ENCODE results near the gene NXPH2.

The NXPH2 gene

DNA sequence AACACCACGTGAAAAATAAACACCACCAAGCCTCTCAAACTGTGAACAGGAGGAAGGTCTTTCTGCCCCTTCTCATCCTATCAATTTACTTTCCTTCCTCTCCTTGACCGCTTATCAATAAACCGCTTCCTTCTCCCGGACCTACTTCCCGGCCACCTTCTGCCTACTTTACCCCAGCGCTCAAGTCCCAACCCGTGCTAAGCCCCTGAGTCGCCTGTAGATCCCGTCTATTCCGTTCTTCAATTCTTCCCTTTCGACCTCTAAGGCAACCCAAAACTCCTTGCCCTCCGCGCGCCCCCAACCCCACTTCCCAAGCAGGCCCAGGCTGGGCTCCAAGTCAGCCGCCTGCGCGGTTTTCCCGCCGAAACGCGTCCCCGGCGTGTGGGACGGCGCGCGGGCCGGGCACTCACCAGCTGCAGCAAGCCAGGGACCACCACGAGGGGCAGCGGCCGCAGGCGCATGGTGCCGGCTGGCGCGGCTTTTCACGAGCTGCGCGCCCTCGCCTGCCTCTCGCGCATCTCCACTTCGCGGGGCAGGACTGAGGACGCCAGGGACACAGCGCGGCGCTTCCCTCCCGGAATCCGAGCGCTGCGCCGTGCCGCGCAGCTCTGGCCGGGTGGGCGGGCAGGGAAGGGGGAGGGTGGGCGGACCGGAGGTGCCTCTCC, at the start of gene NXPH2:
Gene NXPH2 (minus strand): TSS at position 610 of the 665 bp plus-strand sequence. CDS start 149 bp downstream, at position 461.
- DNase-seq: no peak

DNA sequence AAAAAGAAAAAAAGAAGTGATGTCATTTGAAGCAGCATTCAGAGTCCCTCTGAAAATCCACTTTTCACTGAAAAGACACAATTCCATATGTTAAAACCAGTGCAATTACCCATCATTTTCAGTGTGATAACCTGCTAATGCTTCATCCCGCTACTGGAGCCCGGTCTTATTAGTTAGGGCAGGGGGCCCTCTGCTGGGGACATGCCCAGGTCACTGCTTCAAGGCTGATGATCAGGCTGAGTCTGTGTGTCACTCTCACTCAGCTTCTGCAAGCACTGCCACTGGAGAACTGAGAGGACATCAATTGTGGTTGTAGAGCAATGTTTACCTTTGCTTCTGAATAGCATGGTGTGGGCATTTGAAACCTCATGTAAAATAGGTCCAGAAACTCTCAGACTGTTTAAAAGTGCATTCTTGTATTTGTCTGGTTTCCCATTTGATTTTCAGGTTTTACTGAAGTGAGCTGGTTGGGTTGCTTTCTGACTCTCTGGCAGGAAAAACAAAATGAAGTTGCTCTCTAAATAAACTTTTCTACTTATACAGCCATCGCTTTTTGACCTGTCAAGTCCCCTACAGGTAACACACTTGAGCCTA, 49.2 kb upstream of the NXPH2 start:
- DNase-seq: peak; percentile 4

DNA sequence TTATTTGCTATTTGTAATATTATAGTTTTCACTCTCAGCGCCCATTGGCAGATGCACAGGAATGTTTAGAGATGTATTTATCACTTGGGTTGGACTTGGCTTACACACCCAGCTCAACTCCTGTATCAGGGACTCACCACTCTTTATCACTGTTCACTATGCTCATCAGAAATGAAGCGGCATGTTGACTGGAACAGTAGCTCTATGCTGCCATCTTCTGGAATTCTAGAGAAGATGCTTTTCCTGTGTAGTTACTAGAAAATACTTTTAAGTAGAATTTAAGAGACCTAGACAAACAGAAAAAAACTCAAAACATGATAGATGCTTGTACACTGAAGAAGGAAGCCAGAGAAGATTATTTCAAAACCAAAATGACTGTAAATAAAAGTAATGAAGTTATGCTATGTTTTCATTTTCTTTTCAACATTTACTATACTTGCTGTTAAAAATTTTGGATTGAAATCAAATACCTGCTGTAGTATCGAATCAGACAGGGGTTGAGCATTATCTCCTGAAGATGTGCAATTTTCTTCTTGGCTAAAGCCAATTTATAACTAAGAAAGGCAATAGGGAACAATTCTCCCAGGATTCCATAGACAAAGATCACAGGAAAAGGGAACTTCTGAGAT, 47.4 kb upstream of the NXPH2 start:
- no peak for DNase-seq

DNA sequence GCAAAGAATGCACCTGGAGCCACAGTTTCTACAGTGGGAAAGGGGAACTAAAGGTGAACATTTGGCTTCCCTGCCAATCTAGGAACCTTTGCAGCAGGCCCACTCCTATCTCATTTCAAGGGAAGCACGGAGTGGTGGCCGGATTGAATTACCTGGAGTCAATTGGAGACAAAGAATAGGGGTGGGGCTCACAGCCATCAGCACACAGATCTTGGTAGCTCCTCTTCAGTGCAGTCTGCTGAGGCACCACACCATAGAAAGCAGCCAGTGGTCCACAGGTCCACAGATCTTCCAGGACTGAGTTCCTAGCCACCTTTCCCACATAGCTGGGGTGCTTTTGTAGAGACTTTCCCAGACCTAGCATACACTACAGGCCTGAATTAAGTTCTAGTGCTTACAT, 43.5 kb upstream of the NXPH2 start:
- DNase-seq: no peak

DNA sequence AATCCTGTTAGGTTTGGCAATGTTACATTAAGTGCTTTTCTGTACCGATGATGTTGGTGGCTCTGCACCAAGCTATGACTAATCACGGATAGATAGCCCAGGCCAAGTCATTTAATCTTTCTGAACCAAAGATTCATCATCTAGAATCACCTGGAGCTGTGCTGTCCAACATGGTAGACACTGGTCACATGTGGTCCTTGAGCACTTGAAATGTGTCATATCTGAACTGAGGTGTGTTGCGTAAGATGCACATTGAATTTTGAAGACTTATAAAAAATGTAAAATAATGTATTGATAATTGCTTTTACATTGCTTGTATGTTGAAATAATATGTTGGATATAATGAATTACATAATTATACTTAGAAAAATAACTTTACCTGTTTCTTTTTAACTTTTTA, 39.8 kb upstream of the NXPH2 start:
- no peak for DNase-seq

DNA sequence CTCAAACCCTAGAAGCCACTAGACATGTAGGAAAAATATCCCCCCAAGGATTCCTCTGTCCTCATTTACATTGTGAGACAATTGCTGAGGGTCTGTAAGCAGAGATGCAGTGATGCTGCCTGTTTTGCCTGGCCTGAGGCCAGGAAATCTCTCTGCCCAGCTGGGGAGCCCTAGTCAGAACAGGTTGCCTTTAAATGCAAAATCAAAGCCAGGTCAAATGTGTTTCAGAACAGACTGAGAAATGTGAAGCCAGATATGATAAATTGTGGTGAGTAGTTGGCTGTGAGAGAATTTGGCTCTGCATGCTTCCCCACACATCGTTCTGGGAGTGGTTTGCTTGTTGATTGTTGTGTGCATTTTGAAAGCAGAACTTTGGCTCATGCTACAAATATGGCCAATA, 38.4 kb upstream of the NXPH2 start:
- no peak for DNase-seq

DNA sequence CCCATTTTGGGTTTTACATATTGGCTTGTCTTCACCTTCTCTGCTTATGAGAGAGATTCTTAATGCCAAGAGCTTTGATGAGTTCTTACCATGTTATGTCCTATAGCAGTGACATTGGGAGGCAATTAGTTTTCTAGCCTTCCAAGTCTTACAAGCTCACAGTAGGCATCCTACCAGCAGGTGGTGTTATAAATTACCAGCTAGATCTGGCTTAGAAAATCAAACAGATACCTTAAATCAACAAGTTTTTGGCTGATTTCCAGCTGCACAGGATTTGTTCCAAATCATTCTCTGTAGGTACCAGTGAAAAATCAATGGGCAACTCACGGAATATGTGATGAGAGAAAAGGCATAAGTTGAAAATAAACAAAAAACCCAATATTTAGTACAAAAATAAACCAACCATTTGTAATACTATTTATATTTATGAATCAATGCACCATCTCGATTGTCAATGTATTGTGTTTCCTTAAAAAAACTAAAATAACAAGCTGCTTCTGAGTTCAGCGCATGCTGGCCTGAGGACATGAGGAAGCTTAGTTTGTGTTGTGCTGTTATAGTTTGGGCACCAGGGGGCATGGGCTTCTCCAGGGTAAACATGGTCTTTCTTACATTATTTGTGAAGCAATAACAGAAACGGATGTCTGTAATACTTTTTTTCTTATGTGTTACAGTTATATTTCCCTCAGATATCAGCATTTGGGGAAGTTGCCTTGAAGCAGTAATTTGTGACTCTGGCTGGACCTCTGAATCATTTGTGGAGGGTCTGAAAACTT, 34.1 kb upstream of the NXPH2 start:
- no peak for DNase-seq

DNA sequence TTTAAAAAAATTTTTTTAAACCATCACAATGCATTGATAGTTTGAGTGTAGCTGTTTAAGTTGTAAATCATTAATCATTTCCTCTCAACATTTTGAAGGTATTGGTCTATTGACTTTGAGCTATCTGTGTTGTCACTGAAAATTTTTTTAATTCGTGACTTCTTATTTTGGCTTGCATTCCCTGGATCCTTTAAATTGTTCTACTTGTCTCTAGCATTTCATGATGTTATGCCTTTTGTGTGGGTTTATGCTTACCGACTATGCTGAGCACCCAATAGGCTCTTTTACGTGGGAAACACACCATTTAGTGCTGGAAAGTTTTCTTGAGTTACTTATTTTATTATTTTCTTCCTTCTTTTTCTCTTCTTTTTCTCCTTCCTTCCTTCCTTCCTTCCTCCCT, 31.2 kb upstream of the NXPH2 start:
- DNase-seq: no peak

DNA sequence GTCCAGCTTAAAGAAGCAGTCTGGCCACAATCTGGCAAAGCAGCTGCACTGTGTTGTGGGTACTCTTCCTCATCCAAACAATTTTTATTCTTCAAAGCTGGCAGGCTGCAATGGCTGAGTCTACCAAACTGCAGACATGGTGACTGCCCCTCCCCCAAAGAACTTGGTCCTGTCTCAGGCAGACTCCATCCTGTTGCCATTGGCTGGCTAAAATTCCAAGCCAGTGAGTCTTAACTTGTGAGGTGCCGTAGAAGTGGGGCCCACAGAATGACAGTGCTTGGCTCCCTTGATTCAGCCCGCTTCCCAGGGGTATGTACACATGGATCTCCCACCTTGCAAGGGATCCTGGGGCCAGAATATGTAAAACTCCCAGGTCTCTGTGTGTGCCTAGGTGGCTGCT, 14.5 kb upstream of the NXPH2 start:
- no peak for DNase-seq

DNA sequence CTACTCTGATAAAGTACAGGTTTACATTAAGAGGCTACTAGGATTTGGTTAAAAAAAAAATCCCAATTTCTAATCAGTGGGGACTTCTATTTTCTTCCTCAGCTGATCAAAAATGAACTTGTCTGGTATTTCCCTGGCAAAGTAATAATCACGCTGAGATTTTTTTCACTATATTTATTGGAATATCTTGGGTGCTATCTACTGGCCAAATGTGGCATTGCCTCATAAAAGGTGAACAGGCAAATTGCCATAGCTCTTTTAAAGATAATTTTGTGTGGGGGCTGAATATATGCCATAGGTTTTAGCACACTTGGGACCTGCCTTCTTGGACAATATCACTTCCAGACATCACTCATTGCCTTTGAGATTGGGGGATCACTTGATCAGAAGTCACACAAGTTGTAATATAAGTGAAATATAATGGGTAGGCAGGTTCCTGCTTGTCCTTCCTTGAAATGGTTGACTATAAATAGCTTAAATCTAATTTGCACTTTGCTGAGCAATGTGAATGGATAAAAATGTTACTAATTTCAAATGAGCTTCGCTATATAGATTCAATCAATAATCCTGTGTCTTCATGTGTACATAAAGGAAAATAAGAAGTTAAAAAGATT, 7.0 kb upstream of the NXPH2 start:
- no peak for DNase-seq

DNA sequence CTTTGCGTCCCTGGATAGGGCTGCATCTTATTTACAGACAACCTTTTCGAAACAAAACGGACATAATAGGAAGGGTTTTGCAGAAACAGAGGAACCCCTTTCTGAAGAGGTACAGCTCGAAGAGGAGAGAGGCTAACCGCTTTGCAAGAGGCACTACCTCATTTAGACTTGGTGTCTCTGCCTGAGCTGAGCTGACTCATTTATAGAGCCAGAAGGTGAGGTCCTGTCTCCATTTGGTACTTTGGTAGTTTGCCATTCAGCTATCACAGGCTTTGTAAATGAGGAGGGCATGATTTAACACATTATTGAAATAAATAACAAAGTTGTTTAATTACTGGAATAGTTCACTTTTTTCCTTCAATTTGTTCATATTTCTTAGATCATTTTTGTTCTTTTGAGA, 2.2 kb upstream of the NXPH2 start:
- DNase-seq: no peak

DNA sequence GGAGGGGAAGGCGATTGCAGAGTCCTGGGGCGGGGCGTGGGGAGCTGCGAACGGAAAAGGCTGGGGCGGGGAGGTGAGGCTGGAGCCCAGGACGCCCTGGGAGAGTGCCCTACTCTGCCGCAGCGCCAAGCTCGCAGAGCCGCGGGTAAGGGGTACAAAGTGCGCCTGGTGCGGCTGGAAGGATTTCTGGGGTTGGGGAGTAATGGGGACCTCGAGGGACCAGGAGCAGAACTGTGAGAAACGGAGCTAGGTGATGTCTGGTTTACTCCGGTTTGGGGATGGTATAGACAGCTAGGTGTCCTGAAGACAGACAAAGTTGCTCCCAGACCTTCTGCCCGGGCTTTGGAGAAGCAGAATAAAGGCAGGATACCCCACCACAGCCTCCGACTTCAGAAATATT, 718 bp upstream of the NXPH2 start:
- DNase-seq: no peak

DNA sequence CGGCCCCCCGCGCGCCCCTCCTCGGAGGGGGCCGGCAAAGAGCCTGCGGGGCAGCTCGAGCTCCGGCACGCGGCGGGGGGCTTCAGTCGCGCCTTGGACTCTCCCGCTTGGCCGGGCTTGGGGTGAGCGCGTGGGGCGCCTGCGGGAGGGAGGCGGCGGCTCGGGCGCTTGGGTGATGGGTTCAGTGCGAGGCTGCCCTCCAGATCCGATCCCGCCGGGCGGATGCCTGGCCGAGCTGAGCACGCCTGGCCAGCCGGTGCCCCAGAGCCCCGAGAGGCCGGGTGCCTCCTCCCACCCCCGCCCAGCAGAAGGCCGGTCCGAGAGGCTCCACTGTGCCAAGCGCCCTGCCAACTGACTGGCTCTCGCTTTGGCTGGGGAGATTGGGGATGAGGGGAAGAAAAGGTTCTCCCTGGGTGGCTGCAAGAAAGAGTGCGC, 273 bp upstream of the NXPH2 start:
- no peak for DNase-seq

DNA sequence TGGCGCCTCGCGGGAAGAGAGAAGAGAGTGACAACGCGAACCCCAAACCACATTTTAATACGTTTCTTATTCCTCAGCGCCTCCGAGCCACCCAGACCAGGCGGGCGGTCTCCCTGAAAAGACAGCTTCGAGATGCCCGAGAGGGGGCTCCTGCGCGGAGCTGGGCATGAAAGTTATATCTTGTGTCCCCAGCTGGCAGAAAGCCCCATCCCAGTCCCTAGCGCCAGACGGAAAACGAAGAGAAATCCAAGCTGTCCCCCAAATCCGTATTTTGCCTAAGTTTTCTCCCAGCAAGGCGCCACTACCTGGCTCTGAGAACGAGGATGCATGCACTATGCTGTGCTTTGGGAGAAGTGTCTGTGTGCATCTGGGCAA, 797 bp downstream of the NXPH2 start:
- DNase-seq: no peak

DNA sequence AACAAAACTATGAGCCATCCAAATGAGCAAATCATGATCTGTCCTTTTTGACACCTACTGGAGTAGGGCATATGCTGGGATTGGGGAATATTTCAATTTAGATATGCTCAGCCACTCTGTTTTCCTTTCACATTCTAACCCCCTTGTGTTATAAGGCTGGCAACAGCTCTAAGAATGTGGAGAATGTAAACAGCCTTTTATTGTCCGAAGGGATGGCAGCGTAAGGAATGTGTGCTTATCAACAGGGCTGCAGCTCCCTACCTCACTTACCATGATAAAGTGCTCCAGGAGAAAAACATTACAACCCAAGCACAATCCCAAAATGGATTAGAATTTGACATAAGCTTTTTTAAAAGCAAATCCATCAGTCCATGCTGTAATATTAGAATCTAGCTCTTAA, 2.2 kb downstream of the NXPH2 start:
- no peak for DNase-seq

DNA sequence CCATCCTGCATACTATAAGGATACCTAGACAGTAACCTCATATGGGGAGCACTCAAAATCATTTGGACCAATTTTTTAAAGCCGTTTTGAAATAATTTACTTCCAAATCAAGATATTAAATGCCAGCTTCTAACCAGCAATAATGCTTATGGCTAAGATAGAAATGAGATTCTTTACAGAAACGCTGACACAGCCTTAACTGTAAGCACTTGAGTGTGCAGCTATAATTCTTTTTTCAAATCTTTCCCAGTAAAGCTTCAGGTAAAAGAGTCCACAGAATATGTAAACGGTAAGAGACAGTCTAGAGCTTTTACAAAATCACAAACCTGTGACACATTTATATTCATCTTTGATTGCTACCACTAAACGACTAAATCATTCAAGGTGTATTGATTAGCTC, 4.5 kb downstream of the NXPH2 start:
- DNase-seq: no peak

DNA sequence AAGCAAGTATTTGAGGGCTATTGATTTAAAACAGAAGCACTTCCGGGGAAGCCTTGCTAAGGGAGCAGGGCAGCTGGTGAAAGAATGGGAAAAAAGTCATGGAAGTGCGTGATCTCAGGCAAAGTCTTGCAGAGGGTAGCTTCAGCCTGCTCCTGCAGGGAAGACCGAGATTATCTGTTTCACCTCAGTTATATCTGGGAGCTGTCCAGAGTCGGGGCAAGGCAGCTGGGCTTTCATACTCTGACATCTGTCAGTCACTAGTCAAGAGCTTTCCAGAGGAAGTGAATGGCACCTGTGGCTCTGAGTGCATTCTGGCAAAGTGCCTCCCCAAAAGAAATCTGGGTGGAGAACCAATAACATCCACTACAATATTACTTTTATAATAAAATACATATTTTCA, 8.7 kb downstream of the NXPH2 start:
- no peak for DNase-seq

DNA sequence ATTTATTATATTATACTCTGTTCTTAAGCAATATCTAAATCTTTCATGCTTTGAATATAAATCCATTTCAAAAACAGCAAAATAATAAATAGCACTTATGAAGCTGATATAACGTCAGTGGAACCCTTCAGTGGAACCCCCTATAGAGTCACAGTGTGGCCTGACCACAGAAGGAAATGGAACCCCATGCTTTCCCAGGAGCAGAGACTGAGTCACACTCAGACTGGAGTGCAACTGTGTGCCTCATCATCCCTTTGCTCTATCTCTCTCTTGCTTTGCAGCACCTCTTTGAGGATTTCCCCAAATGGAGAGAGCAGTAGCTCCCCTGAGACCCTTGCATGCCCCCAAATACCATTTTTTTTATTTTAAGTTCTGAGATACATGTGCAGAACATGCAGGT, 13.1 kb downstream of the NXPH2 start:
- DNase-seq: no peak

DNA sequence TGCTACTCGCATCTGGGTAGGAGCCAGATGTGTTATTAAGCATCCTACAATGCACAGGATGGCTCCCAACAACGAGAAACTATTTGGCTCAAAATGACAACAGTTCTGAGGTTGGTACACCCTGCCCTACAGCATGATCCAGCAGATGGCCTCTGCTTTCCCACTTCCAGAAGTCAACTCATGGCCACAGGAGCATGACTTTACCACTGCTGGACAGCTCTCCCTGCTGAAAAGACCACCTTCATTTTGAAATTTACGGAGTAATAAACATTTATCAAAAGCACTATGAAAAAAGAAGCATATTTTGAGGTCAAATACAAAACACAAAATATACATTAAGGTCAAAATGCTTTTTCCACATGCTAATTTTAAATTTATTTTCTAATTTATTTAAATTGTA, 13.7 kb downstream of the NXPH2 start:
- no peak for DNase-seq

DNA sequence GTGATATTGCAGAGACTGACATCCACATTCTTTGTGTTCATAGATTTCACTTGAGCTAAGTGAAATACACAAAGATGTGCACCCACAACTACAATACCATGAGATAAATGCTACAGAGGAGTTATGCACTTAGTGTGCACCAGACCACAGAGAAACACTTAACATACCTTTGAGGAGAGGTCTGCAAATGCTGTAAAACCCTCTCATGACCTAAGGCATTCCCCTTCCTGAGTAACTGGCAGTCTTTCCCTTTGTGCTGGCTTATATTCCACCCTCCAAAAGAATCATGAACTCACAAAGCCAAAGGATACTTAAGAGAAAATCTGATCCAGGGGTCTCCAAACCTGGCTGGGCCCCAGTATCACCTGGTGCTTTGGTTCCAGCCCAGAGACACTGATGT, 16.2 kb downstream of the NXPH2 start:
- no peak for DNase-seq

DNA sequence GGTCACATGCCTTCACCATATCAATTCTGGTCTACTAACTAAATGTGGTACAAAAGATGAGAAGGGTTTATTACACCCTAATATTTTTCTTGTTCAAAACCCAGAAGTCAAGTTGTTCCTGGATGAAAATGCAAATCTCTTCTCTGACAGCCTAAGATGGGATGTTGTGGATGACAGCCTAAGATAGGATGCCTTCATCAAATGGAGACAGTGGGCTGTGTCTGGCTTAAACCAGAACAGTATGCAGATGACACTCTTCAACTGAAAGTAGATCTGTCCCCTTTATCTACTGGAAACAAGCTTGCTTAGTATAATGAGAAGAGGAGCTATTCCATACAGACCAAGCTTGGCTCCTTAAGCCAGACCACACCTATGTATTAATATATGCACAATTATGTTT, 17.7 kb downstream of the NXPH2 start:
- no peak for DNase-seq

DNA sequence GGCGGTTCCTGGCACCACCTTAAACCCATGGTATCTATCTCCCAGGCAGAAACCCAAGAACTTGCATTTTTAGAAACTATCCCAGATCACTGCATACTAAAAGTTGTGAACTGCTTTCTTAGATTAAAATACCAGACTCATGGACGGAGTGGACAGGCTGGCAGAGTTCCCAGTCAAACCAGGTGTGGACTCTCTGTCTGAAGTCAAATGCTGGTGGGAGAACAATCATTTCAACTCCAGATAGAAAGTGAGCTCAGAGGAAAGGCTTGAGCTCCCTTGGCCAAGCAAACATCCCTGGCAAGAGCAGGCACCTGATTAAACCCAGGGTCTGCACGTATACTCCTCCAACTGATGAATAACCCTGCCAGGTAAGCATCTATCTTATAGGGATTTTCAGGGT, 19.5 kb downstream of the NXPH2 start:
- no peak for DNase-seq

DNA sequence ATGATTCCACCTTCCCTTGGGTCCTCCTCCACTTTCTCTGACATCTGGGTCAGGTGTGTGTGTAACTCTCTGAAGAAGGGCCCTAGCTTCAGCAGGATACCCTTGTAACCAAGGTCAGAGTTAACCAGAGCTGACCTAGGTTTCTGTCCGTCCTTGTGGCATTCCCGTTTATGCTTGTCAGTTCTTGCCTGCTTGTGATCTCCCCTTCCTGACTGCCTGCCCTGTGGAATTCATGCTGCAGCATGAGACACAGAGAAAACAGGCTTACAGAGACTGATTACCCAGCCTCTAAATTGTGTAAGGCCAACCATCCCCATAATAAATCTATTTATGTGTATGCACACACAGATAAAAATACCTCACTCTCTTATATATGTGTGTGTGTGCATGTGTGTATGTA, 22.8 kb downstream of the NXPH2 start:
- DNase-seq: no peak

All from activated gamma-delta T cell treated with Interleukin-2 at 50 U/mL for 16 hours (primary cell).